MM.1S (cell line): ENCODE data around the gene FRYL.

Source experiments
- DNase-seq: peaks from one replicate; pipeline ENCODE4 v3.0.0-alpha.2; 2015
- H2AFZ ChIP-seq: fragments of 300-600 bp; sonication (generic); 2 replicates; pipeline ENCODE4 v1.6.0; 2016; ENCODE audit warnings: antibody characterized with exemption, low read length
- H3F3A ChIP-seq: fragments of 300-600 bp; sonication (generic); 2 replicates; pipeline ENCODE4 v1.6.1; 2016; ENCODE audit warnings: mild to moderate bottlenecking, antibody characterized with exemption, low read length, moderate library complexity, mixed read lengths; ENCODE audit not compliant: insufficient read depth
- H3K27ac ChIP-seq: fragments of 300-600 bp; sonication (generic); 2 replicates; pipeline ENCODE4 v1.5.1; 2016; ENCODE audit warnings: mild to moderate bottlenecking, low read length
- H3K27me3 ChIP-seq: fragments of 300-600 bp; sonication (generic); replicated peaks from 2 replicates; pipeline ENCODE4 v1.6.0; 2016; ENCODE audit warnings: low read length; ENCODE audit not compliant: insufficient read depth
- H3K36me3 ChIP-seq: fragments of 300-600 bp; sonication (generic); replicated peaks from 2 replicates; pipeline ENCODE4 v1.6.1; 2016; ENCODE audit warnings: mild to moderate bottlenecking, low read length, mixed read lengths; ENCODE audit not compliant: insufficient read depth
- H3K4me1 ChIP-seq: fragments of 300-600 bp; sonication (generic); 2 replicates; pipeline ENCODE4 v1.6.1; 2016; ENCODE audit warnings: low read length, mixed read lengths
- H3K4me2 ChIP-seq: fragments of 300-600 bp; sonication (generic); 2 replicates; pipeline ENCODE4 v1.6.0; 2016; ENCODE audit warnings: low read depth, low read length
- H3K4me3 ChIP-seq: fragments of 300-600 bp; sonication (generic); 2 replicates; pipeline ENCODE4 v1.5.1; 2016; ENCODE audit warnings: low read length, mixed read lengths
- H3K79me2 ChIP-seq: fragments of 300-600 bp; sonication (generic); 2 replicates; pipeline ENCODE4 v1.6.1; 2016; ENCODE audit warnings: mixed run types, low read length, mixed read lengths
- H3K9ac ChIP-seq: fragments of 300-600 bp; sonication (generic); 2 replicates; pipeline ENCODE4 v1.6.1; 2016; ENCODE audit warnings: low read length, mixed read lengths
- H3K9me2 ChIP-seq: fragments of 300-600 bp; sonication (generic); replicated peaks from 2 replicates; pipeline ENCODE4 v1.6.1; 2016; ENCODE audit warnings: mild to moderate bottlenecking, low read length, mixed read lengths; ENCODE audit not compliant: insufficient read depth
- H3K9me3 ChIP-seq: fragments of 300-600 bp; sonication (generic); replicated peaks from 2 replicates; pipeline ENCODE4 v1.6.1; 2016; ENCODE audit warnings: mild to moderate bottlenecking, low read length, mixed read lengths; ENCODE audit not compliant: insufficient read depth
- H4K20me1 ChIP-seq: fragments of 300-600 bp; sonication (generic); 2 replicates; pipeline ENCODE4 v1.6.1; 2016; ENCODE audit warnings: mild to moderate bottlenecking, low read length, moderate library complexity, mixed read lengths; ENCODE audit not compliant: insufficient read depth
- EZH2 ChIP-seq: fragments of 300-600 bp; sonication (generic); optimal IDR thresholded peaks from 2 replicates; pipeline ENCODE3; 2017; ENCODE audit warnings: low read depth, mild to moderate bottlenecking, antibody characterized with exemption, low read length, mixed read lengths
- EZH2phosphoT487 ChIP-seq: fragments of 300-600 bp; sonication (generic); IDR thresholded peaks from 2 replicates; pipeline ENCODE4 v1.6.1; 2018; ENCODE audit warnings: antibody characterized with exemption, low read length
- TF ChIP-seq, protein P1 (sequence below): fragments of 300-600 bp; sonication (generic); IDR thresholded peaks from 2 replicates; pipeline ENCODE4 v1.5.1; 2016; ENCODE audit warnings: antibody characterized with exemption, low read length, mixed read lengths

The FRYL gene

DNA sequence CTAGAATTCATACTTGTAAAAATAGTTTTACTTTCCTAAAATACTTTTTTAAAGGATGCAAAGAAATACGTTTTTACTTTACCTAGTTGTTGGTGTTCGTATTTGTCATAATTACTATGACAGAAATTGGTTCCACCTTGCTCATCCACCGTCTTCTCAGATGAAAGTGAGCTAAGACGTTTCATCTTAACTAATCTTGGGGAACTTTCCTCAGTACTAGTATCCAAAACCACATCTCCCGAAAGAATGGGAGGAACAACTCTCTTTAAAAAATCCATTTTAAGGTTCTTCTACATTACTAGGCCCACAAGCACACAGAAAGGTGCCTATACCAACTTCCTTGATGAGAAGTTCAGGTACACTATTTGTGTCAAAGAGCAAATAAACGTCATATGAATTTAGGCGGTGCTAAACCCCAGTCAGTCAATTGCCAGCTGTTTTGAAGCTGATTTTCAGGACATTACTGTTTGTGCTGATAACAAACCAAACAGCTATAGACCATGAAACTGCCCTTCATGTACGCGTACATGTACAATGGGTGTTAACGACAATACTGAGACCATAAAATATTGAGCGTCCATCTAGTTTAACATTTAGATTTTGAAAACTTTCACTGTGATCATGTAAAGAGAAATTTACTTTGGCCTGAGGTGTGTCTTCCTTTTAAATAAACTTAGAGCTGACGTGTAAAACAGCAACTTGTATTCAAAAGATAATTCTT lies 99.1 kb downstream of the FRYL start:
- Histone ChIP-seq H3K4me3 (no peak overlapping the region), H3K79me2 (peaks cover 31% of the 10 kb centered on the region), H3K4me2 (no peak overlapping the region), H3K9ac (no peak overlapping the region), H3K36me3 (no peaks in the 10 kb centered on the region), H3F3A (no peaks in the 10 kb centered on the region), H3K27ac (no peak overlapping the region), H3K9me3 (no peaks in the 10 kb centered on the region), H4K20me1 (peaks cover 11% of the 10 kb centered on the region), H3K27me3 (no peaks in the 10 kb centered on the region), H3K9me2 (no peaks in the 10 kb centered on the region), H3K4me1 (peaks cover 9% of the 10 kb centered on the region), H2AFZ (no peak overlapping the region)
- TF ChIP-seq EZH2 (no peak), EZH2phosphoT487 (no peak)
- TF ChIP-seq, protein P1, sequence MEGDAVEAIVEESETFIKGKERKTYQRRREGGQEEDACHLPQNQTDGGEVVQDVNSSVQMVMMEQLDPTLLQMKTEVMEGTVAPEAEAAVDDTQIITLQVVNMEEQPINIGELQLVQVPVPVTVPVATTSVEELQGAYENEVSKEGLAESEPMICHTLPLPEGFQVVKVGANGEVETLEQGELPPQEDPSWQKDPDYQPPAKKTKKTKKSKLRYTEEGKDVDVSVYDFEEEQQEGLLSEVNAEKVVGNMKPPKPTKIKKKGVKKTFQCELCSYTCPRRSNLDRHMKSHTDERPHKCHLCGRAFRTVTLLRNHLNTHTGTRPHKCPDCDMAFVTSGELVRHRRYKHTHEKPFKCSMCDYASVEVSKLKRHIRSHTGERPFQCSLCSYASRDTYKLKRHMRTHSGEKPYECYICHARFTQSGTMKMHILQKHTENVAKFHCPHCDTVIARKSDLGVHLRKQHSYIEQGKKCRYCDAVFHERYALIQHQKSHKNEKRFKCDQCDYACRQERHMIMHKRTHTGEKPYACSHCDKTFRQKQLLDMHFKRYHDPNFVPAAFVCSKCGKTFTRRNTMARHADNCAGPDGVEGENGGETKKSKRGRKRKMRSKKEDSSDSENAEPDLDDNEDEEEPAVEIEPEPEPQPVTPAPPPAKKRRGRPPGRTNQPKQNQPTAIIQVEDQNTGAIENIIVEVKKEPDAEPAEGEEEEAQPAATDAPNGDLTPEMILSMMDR = no peak
- DNase-seq = no peak

DNA sequence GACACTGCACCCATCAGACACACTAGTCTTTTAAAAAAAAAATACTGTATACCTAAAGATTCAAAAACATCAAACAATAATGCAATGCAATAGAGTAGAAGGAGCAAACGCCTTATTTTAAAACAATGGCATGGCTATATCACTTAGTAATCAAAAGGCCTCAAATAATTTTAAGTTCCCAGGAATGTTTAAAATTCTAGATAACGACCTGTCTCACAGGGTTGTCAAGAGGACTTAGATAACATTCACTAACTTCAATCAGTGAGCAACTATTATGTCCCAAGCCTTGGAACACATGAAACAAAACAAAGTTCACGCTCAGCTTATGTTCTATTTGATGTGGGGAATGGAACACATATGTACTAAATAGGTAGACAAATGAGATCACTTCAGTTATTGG lies 106.5 kb downstream of the FRYL start:
- no peak for DNase-seq
- Histone ChIP-seq H3K9ac (no peak overlapping the region), H3K36me3 (no peaks in the 10 kb centered on the region), H3K27me3 (no peaks in the 10 kb centered on the region), H3K9me3 (no peaks in the 10 kb centered on the region), H2AFZ (no peak overlapping the region), H3K4me1 (no peaks in the 10 kb centered on the region), H3K4me2 (no peak overlapping the region), H3F3A (no peaks in the 10 kb centered on the region), H3K79me2 (peaks cover 25% of the 10 kb centered on the region), H3K27ac (no peak overlapping the region), H4K20me1 (no peaks in the 10 kb centered on the region; the same call in 1 of the 2 replicates), H3K4me3 (no peak overlapping the region), H3K9me2 (no peaks in the 10 kb centered on the region)
- no peak for TF ChIP-seq EZH2
- TF ChIP-seq EZH2phosphoT487 = no peak
- TF ChIP-seq, protein P1 = no peak

DNA sequence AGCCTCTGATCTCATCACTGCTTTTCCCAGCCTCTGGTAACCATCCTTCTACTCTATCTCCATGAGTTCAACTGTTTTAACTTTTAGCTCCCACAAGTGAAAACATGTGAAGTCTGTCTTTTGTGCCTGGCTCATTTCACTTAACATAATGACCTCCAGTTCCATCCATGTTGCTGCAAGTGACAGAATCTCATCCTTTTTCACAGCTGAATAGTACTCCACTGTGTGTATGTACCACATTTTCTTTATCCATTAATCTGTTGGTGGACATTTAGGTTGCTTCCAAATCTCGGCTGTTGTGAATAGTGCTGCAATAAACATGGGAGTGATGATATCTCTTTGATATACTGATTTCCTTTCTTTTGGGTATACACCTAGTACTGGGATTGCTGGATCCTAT lies 109.5 kb downstream of the FRYL start:
- H3K4me2 ChIP-seq = no peak overlapping the region
- H3K79me2 ChIP-seq = peaks cover 22% of the 10 kb centered on the region
- H3K27ac ChIP-seq = no peak overlapping the region
- H2AFZ ChIP-seq = no peak overlapping the region
- H3K4me3 ChIP-seq = no peak overlapping the region
- no peaks in the 10 kb centered on the region for H3F3A ChIP-seq
- H4K20me1 ChIP-seq = no peaks in the 10 kb centered on the region
- no peak for DNase-seq
- no peak overlapping the region for H3K9ac ChIP-seq
- no peaks in the 10 kb centered on the region for H3K9me3 ChIP-seq
- 0 out of 2 replicates have a peak, but pooled peaks cover 3% of the 10 kb centered on the region for H3K4me1 ChIP-seq
- H3K27me3 ChIP-seq = no peaks in the 10 kb centered on the region
- H3K9me2 ChIP-seq = no peaks in the 10 kb centered on the region
- no peak for TF ChIP-seq EZH2phosphoT487
- TF ChIP-seq, protein P1 = no peak
- no peak for TF ChIP-seq EZH2
- H3K36me3 ChIP-seq = no peaks in the 10 kb centered on the region
